WTC11 (cell line): ENCODE data around the gene STAG2. TPM values are rescaled to one million over a fixed set of nuclear protein-coding genes. Genes with fewer than 3 reads are reported as not detected.
"Not testable (repeated sequence)": the region's sequence is repeated elsewhere in the genome, so short reads cannot be mapped to it uniquely, and the experiment has no call there.

Experiments used
- ATAC-seq: fragments of 200-7000 bp; cut with Tn5 transposase; 2 replicates; pipeline ENCODE4 v1.10.0; 2021; ENCODE audit warnings: mild to moderate bottlenecking, moderate library complexity
- CTCF ChIA-PET: fragments of 300-600 bp; sonication (Branson Sonifier 250); formaldehyde crosslinking; loops from one replicate; lab custom pipeline; 2021; ENCODE audit warnings: antibody characterized with exemption; lab: Charles Lee
- POLR2A ChIA-PET: fragments of 350-600 bp; sonication (Branson Sonifier 250); formaldehyde crosslinking; loops from one replicate; lab custom pipeline; 2021; ENCODE audit warnings: antibody characterized with exemption; lab: Charles Lee
- DNase-seq: peaks from one replicate; pipeline ENCODE4 v3.0.0; 2021; ENCODE audit warnings: low spot score
- H3K27ac Mint-ChIP-seq: 2 replicates; pipeline ENCODE4 v1.8.0; 2021; ENCODE audit warnings: mixed read lengths
- H3K27me3 Mint-ChIP-seq: 2 replicates; pipeline ENCODE4 v1.8.0; 2021; ENCODE audit warnings: low read depth, mild to moderate bottlenecking, moderate library complexity, mixed read lengths
- H3K36me3 Mint-ChIP-seq: 2 replicates; pipeline ENCODE4 v1.8.0; 2021; ENCODE audit warnings: mixed read lengths
- H3K4me1 Mint-ChIP-seq: 2 replicates; pipeline ENCODE4 v1.8.0; 2022; ENCODE audit warnings: mixed read lengths
- H3K4me3 Mint-ChIP-seq: 2 replicates; pipeline ENCODE4 v1.8.0; 2021; ENCODE audit warnings: mild to moderate bottlenecking, moderate library complexity, mixed read lengths
- H3K9me3 Mint-ChIP-seq: 2 replicates; pipeline ENCODE4 v1.8.0; 2021; ENCODE audit warnings: mixed read lengths
- EMX1 ChIP-seq: fragments of 250-450 bp; sonication (Bioruptor Pico); IDR thresholded peaks from 2 replicates; pipeline ENCODE4 v1.8.0; 2021; ENCODE audit warnings: mild to moderate bottlenecking
- ESRRA ChIP-seq: sonication (generic); formaldehyde crosslinking; IDR thresholded peaks from 2 replicates; pipeline ENCODE4 v1.8.1; 2022; ENCODE audit warnings: mild to moderate bottlenecking, missing genetic modification reagents, borderline replicate concordance
- MYBL2 ChIP-seq: sonication (generic); formaldehyde crosslinking; IDR thresholded peaks from 2 replicates; pipeline ENCODE4 v1.8.1; 2023; ENCODE audit warnings: mild to moderate bottlenecking, moderate library complexity, missing genetic modification reagents
- NFATC4 ChIP-seq: fragments of 250-450 bp; sonication (Bioruptor Pico); IDR thresholded peaks from 2 replicates; pipeline ENCODE4 v1.9.0; 2021; ENCODE audit warnings: mild to moderate bottlenecking
- NFYB ChIP-seq: sonication (generic); formaldehyde crosslinking; conservative IDR thresholded peaks from 2 replicates; pipeline ENCODE4 v1.8.0; 2022; ENCODE audit warnings: low read depth, missing genetic modification reagents
- SMAD3 ChIP-seq: sonication (generic); formaldehyde crosslinking; IDR thresholded peaks from 2 replicates; pipeline ENCODE4 v1.8.0; 2022; ENCODE audit warnings: missing genetic modification reagents, mild to moderate bottlenecking, borderline replicate concordance
- TCF7 ChIP-seq: sonication (generic); formaldehyde crosslinking; IDR thresholded peaks from 2 replicates; pipeline ENCODE4 v1.8.0; 2022; ENCODE audit warnings: mild to moderate bottlenecking, low read depth, missing genetic modification reagents, moderate library complexity
- ZNF219 ChIP-seq: sonication (generic); formaldehyde crosslinking; IDR thresholded peaks from 2 replicates; pipeline ENCODE4 v1.8.0; 2023; ENCODE audit warnings: missing genetic modification reagents, mild to moderate bottlenecking, borderline replicate concordance
- total RNA-seq: library from RNA; stranded (reverse); gene quantifications from 3 replicates; pipeline ENCODE4 v1.2.3, GENCODE V29; 2021
- TF ChIP-seq, protein P1 (sequence below): sonication (generic); formaldehyde crosslinking; IDR thresholded peaks from 2 replicates; pipeline ENCODE4 v1.8.0; 2023; ENCODE audit warnings: missing genetic modification reagents, mild to moderate bottlenecking, borderline replicate concordance
- TF ChIP-seq, protein P2 (sequence below): sonication (generic); formaldehyde crosslinking; conservative IDR thresholded peaks from 2 replicates; pipeline ENCODE4 v1.8.1; 2023; ENCODE audit warnings: mild to moderate bottlenecking, low read depth, missing genetic modification reagents, moderate library complexity
- TF ChIP-seq, protein P3 (sequence below): sonication (generic); formaldehyde crosslinking; IDR thresholded peaks from 2 replicates; pipeline ENCODE4 v1.8.1; 2022; ENCODE audit warnings: missing genetic modification reagents, borderline replicate concordance
- TF ChIP-seq, protein P4 (sequence below): sonication (generic); formaldehyde crosslinking; IDR thresholded peaks from 2 replicates; pipeline ENCODE4 v1.8.1; 2023; ENCODE audit warnings: mild to moderate bottlenecking, missing genetic modification reagents
- TF ChIP-seq, protein P5 (sequence below): sonication (generic); formaldehyde crosslinking; IDR thresholded peaks from 2 replicates; pipeline ENCODE4 v1.8.0; 2022; ENCODE audit warnings: mild to moderate bottlenecking, missing genetic modification reagents
- TF ChIP-seq, protein P6 (sequence below): sonication (generic); formaldehyde crosslinking; IDR thresholded peaks from 2 replicates; pipeline ENCODE4 v1.8.0; 2022; ENCODE audit warnings: missing genetic modification reagents

Gene STAG2
- total RNA-seq, 1 experiment from 2014 or later, result 70.5 TPM

DNA sequence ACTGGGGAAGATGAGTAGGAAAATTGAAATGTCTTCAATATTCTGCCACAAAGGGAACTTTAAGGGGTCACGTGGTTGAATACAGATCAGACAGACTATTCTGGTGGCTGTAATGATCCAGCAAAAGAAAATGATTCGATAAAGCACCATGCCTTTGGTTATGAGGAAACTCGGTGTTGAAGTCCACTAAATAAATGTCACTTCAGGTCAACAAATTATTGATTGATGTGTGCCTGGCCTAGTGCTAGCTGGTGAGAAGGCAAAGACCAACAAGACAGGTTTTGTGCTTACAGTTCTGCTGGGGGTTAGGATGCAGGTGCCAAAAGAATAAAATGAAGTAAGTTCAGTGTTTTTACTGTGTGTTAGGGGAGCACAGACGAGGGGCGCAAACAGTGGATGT lies 142.5 kb downstream of the STAG2 start (continued):
- TF ChIP-seq, protein P1, sequence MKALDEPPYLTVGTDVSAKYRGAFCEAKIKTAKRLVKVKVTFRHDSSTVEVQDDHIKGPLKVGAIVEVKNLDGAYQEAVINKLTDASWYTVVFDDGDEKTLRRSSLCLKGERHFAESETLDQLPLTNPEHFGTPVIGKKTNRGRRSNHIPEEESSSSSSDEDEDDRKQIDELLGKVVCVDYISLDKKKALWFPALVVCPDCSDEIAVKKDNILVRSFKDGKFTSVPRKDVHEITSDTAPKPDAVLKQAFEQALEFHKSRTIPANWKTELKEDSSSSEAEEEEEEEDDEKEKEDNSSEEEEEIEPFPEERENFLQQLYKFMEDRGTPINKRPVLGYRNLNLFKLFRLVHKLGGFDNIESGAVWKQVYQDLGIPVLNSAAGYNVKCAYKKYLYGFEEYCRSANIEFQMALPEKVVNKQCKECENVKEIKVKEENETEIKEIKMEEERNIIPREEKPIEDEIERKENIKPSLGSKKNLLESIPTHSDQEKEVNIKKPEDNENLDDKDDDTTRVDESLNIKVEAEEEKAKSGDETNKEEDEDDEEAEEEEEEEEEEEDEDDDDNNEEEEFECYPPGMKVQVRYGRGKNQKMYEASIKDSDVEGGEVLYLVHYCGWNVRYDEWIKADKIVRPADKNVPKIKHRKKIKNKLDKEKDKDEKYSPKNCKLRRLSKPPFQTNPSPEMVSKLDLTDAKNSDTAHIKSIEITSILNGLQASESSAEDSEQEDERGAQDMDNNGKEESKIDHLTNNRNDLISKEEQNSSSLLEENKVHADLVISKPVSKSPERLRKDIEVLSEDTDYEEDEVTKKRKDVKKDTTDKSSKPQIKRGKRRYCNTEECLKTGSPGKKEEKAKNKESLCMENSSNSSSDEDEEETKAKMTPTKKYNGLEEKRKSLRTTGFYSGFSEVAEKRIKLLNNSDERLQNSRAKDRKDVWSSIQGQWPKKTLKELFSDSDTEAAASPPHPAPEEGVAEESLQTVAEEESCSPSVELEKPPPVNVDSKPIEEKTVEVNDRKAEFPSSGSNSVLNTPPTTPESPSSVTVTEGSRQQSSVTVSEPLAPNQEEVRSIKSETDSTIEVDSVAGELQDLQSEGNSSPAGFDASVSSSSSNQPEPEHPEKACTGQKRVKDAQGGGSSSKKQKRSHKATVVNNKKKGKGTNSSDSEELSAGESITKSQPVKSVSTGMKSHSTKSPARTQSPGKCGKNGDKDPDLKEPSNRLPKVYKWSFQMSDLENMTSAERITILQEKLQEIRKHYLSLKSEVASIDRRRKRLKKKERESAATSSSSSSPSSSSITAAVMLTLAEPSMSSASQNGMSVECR (CRISPR knock-in tag), result no peak
- TF ChIP-seq, all 79 proteins: peak for 0

DNA sequence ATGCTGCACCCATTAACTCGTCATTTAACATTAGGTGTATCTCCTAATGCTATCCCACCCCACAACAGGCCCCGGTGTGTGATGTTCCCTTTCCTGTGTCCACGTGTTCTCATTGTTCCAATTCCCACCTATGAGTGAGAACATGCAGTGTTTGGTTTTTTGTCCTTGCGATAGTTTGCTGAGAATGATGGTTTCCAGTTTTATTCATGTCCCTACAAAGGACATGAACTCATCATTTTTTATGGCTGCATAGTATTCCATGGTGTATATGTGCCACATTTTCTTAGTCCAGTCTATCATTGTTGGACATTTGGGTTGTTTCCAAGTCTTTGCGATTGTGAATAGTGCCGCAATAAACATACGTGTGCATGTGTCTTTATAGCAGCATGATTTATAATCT lies 143.0 kb downstream of the STAG2 start:
- ATAC-seq, H3K4me3 Mint-ChIP-seq, H3K4me1 Mint-ChIP-seq, POLR2A ChIA-PET, H3K27me3 Mint-ChIP-seq, H3K9me3 Mint-ChIP-seq, CTCF ChIA-PET, DNase-seq, H3K27ac Mint-ChIP-seq: not testable (repeated sequence)
- peaks cover 17% of the 10 kb centered on the region for H3K36me3 Mint-ChIP-seq

DNA sequence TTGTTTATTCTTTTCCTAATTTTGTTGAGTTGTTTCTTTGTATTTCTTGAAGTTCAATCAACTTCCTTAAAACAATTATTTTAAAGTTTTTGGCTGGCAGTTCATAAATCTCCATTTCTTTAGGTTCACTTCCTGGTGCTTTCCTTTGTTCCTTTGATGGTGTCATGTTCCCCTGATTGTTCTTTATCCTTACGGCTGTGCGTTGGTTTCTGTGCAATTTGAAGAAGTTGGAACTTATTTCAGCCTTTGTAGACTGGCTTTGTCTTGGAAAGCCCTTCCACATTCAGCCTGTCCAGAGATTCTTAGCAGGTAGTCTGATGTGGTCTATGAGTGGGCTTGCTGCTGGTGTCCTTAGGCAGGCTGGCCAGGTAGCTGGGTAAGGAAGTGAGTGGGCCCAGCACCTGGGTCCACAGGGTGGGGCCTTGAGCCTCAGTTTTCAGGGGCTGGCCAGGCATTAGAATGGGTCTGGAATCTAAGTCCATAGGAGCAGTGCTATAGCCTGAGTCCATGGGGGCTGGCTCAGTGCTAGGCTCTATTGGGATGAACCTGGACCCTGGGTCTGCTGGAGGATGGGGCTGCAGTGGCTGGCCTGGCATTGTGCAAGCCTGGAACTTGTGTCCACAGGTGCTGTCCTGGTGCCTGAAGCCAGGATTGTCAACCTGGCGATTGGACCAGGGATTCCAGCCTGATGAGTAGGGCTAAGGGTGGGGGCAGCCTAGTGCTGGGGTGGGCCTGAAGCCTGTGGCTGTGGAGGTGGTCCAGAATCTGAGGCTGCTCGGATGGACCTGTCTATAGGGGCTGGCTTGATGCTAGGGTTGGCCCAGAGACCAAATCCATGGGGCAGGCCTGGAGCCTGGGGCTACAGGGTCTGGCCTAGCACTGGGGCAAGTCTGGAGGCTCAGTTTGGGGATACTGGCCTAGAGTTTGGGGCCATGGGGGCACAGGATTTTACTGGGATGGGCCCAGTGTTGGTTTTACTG lies 152.4 kb downstream of the STAG2 start:
- ChIA-PET CTCF (no interaction called here), POLR2A (no interaction called here)
- Mint-ChIP-seq H3K9me3 (peaks cover 20% of the 10 kb centered on the region), H3K36me3 (peaks cover 17% of the 10 kb centered on the region), H3K4me1 (peaks cover 13% of the 10 kb centered on the region), H3K27me3 (no peaks in the 10 kb centered on the region), H3K27ac (peak overlapping the region; percentile 50; the same call in 1 of the 2 replicates), H3K4me3 (peak overlapping the region; percentile 21)
- ATAC-seq, result peak; percentile 71
- DNase-seq, result no peak
- TF ChIP-seq, protein P2, sequence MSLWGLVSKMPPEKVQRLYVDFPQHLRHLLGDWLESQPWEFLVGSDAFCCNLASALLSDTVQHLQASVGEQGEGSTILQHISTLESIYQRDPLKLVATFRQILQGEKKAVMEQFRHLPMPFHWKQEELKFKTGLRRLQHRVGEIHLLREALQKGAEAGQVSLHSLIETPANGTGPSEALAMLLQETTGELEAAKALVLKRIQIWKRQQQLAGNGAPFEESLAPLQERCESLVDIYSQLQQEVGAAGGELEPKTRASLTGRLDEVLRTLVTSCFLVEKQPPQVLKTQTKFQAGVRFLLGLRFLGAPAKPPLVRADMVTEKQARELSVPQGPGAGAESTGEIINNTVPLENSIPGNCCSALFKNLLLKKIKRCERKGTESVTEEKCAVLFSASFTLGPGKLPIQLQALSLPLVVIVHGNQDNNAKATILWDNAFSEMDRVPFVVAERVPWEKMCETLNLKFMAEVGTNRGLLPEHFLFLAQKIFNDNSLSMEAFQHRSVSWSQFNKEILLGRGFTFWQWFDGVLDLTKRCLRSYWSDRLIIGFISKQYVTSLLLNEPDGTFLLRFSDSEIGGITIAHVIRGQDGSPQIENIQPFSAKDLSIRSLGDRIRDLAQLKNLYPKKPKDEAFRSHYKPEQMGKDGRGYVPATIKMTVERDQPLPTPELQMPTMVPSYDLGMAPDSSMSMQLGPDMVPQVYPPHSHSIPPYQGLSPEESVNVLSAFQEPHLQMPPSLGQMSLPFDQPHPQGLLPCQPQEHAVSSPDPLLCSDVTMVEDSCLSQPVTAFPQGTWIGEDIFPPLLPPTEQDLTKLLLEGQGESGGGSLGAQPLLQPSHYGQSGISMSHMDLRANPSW (CRISPR knock-in tag), result no peak
- TF ChIP-seq, protein P3, sequence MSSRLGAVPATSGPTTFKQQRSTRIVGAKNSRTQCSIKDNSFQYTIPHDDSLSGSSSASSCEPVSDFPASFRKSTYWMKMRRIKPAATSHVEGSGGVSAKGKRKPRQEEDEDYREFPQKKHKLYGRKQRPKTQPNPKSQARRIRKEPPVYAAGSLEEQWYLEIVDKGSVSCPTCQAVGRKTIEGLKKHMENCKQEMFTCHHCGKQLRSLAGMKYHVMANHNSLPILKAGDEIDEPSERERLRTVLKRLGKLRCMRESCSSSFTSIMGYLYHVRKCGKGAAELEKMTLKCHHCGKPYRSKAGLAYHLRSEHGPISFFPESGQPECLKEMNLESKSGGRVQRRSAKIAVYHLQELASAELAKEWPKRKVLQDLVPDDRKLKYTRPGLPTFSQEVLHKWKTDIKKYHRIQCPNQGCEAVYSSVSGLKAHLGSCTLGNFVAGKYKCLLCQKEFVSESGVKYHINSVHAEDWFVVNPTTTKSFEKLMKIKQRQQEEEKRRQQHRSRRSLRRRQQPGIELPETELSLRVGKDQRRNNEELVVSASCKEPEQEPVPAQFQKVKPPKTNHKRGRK (CRISPR knock-in tag), result no peak
- TF ChIP-seq, protein P4, sequence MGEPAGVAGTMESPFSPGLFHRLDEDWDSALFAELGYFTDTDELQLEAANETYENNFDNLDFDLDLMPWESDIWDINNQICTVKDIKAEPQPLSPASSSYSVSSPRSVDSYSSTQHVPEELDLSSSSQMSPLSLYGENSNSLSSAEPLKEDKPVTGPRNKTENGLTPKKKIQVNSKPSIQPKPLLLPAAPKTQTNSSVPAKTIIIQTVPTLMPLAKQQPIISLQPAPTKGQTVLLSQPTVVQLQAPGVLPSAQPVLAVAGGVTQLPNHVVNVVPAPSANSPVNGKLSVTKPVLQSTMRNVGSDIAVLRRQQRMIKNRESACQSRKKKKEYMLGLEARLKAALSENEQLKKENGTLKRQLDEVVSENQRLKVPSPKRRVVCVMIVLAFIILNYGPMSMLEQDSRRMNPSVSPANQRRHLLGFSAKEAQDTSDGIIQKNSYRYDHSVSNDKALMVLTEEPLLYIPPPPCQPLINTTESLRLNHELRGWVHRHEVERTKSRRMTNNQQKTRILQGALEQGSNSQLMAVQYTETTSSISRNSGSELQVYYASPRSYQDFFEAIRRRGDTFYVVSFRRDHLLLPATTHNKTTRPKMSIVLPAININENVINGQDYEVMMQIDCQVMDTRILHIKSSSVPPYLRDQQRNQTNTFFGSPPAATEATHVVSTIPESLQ (CRISPR knock-in tag), result no peak
- TF ChIP-seq EMX1 (no peak), MYBL2 (CRISPR knock-in tag) (no peak), NFATC4 (no peak), ESRRA (CRISPR knock-in tag) (no peak), SMAD3 (no peak), NFYB (CRISPR knock-in tag) (no peak), TCF7 (CRISPR knock-in tag) (no peak), ZNF219 (no peak)
- TF ChIP-seq, protein P5, sequence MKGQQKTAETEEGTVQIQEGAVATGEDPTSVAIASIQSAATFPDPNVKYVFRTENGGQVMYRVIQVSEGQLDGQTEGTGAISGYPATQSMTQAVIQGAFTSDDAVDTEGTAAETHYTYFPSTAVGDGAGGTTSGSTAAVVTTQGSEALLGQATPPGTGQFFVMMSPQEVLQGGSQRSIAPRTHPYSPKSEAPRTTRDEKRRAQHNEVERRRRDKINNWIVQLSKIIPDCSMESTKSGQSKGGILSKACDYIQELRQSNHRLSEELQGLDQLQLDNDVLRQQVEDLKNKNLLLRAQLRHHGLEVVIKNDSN (CRISPR knock-in tag), result no peak
- TF ChIP-seq, protein P6, sequence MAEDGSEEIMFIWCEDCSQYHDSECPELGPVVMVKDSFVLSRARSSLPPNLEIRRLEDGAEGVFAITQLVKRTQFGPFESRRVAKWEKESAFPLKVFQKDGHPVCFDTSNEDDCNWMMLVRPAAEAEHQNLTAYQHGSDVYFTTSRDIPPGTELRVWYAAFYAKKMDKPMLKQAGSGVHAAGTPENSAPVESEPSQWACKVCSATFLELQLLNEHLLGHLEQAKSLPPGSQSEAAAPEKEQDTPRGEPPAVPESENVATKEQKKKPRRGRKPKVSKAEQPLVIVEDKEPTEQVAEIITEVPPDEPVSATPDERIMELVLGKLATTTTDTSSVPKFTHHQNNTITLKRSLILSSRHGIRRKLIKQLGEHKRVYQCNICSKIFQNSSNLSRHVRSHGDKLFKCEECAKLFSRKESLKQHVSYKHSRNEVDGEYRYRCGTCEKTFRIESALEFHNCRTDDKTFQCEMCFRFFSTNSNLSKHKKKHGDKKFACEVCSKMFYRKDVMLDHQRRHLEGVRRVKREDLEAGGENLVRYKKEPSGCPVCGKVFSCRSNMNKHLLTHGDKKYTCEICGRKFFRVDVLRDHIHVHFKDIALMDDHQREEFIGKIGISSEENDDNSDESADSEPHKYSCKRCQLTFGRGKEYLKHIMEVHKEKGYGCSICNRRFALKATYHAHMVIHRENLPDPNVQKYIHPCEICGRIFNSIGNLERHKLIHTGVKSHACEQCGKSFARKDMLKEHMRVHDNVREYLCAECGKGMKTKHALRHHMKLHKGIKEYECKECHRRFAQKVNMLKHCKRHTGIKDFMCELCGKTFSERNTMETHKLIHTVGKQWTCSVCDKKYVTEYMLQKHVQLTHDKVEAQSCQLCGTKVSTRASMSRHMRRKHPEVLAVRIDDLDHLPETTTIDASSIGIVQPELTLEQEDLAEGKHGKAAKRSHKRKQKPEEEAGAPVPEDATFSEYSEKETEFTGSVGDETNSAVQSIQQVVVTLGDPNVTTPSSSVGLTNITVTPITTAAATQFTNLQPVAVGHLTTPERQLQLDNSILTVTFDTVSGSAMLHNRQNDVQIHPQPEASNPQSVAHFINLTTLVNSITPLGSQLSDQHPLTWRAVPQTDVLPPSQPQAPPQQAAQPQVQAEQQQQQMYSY, result no peak
